GM19025 (cell line): ENCODE measurements around the gene MYH4.

Experiments used
- ATAC-seq: cut with Tn5 transposase; IDR thresholded peaks from one replicate; pipeline ENCODE4 v1.9.1; 2021; ENCODE audit warnings: mild to moderate bottlenecking, low read depth, moderate library complexity; ENCODE audit not compliant: unreplicated experiment

The MYH4 gene

GRCh38 chr17:10469459-10469858 is at the start of gene MYH4:
Gene MYH4 (minus strand): TSS chr17:10469559. CDS start chr17:10466745, 2,814 bp downstream.
- no peak for ATAC-seq

GRCh38 chr17:10518271-10519037 is 49.1 kb upstream of the MYH4 start, which contains the start of gene MYH1:
Gene MYH1 (minus strand): TSS chr17:10518542. CDS start chr17:10516642, 1,900 bp downstream.
- no peak for ATAC-seq

GRCh38 chr17:10516638-10517037 is 47.3 kb upstream of the MYH4 start:
- no peak for ATAC-seq

GRCh38 chr17:10516065-10516464 is 46.7 kb upstream of the MYH4 start:
- ATAC-seq, result no peak

GRCh38 chr17:10513299-10514067 is 44.1 kb upstream of the MYH4 start:
- no peak for ATAC-seq

GRCh38 chr17:10512856-10513255 is 43.5 kb upstream of the MYH4 start:
- no peak for ATAC-seq

- no peak for ATAC-seq
Measured at GRCh38 chr17:10499950-10500349, 30.6 kb upstream of the MYH4 start.

GRCh38 chr17:10492004-10492403 is 22.6 kb upstream of the MYH4 start:
- ATAC-seq, result no peak

- ATAC-seq, result no peak
Measured at GRCh38 chr17:10482252-10482651, 12.9 kb upstream of the MYH4 start.

- no peak for ATAC-seq
Measured at GRCh38 chr17:10477701-10478100, 8.3 kb upstream of the MYH4 start.

GRCh38 chr17:10474536-10474935 is 5.2 kb upstream of the MYH4 start:
- ATAC-seq, result no peak

GRCh38 chr17:10471858-10472257 is 2.5 kb upstream of the MYH4 start:
- ATAC-seq, result no peak

- ATAC-seq, result no peak
Measured at GRCh38 chr17:10463402-10463801, 6.0 kb downstream of the MYH4 start.

- no peak for ATAC-seq
Measured at GRCh38 chr17:10460062-10460461, 9.3 kb downstream of the MYH4 start.

GRCh38 chr17:10458701-10459100 is 10.7 kb downstream of the MYH4 start:
- no peak for ATAC-seq

- no peak for ATAC-seq
Measured at GRCh38 chr17:10457952-10458351, 11.4 kb downstream of the MYH4 start.

- no peak for ATAC-seq
Measured at GRCh38 chr17:10447026-10447931, 22.1 kb downstream of the MYH4 start.

GRCh38 chr17:10439816-10440215 is 29.5 kb downstream of the MYH4 start:
- no peak for ATAC-seq

- ATAC-seq, result no peak
Measured at GRCh38 chr17:10435096-10435495, 34.3 kb downstream of the MYH4 start.

- ATAC-seq, result no peak
Measured at GRCh38 chr17:10429421-10430045, 39.8 kb downstream of the MYH4 start.
